ENCODE data around the gene CYTL1.

GRCh38 chr4:4990857-4991540, 28.3 kb downstream of the CYTL1 start:
- no peak for TF ChIP-seq POLR2A (IDR thresholded peaks at IDR 0.05)
- TF ChIP-seq CTCF (IDR thresholded peaks at IDR 0.05), result no peak

All from thyroid gland (tissue), 4 donors.